Activated T-helper 1 cell treated with anti-CD3 and anti-CD28 coated beads, Interleukin-12 subunit alpha, Interleukin-12 subunit beta, Interleukin-2, Interleukin-4 antibody, amounts not matched to agents 30 ng/mL and 10 ng/mL and 1 ng/mL, durations not matched to agents 14 hours and 24 hours and 36 hours (primary cell): ENCODE results near the gene ARHGAP44. TPM values are rescaled to one million over a fixed set of nuclear protein-coding genes. Genes with fewer than 3 reads are reported as not detected.

ENCODE experiments used
- DNase-seq: peaks from one replicate; pipeline ENCODE4 v3.0.0; 2021; ENCODE audit warnings: low spot score
- H3K27ac Mint-ChIP-seq: one replicate; pipeline ENCODE4 v1.8.0; 2021; ENCODE audit warnings: mild to moderate bottlenecking, mixed read lengths
- H3K27me3 Mint-ChIP-seq: one replicate; pipeline ENCODE4 v1.8.0; 2022; ENCODE audit warnings: mild to moderate bottlenecking, moderate library complexity, mixed read lengths; ENCODE audit not compliant: insufficient read depth
- H3K36me3 Mint-ChIP-seq: one replicate; pipeline ENCODE4 v1.8.0; 2021; ENCODE audit warnings: low read depth, mixed read lengths
- H3K4me1 Mint-ChIP-seq: one replicate; pipeline ENCODE4 v1.8.0; 2021; ENCODE audit warnings: low read depth, mixed read lengths
- H3K4me3 Mint-ChIP-seq: one replicate; pipeline ENCODE4 v1.8.0; 2021; ENCODE audit warnings: mild to moderate bottlenecking, moderate library complexity, mixed read lengths
- H3K9me3 Mint-ChIP-seq: one replicate; pipeline ENCODE4 v1.8.0; 2021; ENCODE audit warnings: mixed read lengths
- intact Hi-C: fragments of 100-400 bp; cut with micrococcal nuclease; formaldehyde crosslinking; loops from one replicate; pipeline ENCODE4 v1.15.1; 2024
- total RNA-seq: library from RNA; stranded (reverse); gene quantifications from 2 replicates; pipeline ENCODE4 v1.2.3, GENCODE V29; 2022

Gene ARHGAP44
- total RNA-seq, 1 donor from 2014 or later: not detected

GRCh38 chr17:12922120-12922519, 132.8 kb downstream of the ARHGAP44 start:
- Mint-ChIP-seq H3K36me3 (no peaks in the 10 kb centered on the region), H3K27me3 (no peaks in the 10 kb centered on the region), H3K4me3 (no peak overlapping the region), H3K27ac (no peak overlapping the region), H3K4me1 (no peaks in the 10 kb centered on the region), H3K9me3 (no peaks in the 10 kb centered on the region)
- intact Hi-C loops: no loop called here
- DNase-seq: no peak

- H3K9me3 Mint-ChIP-seq: no peaks in the 10 kb centered on the region
- intact Hi-C loops: no loop called here
- H3K36me3 Mint-ChIP-seq: no peaks in the 10 kb centered on the region
- H3K27ac Mint-ChIP-seq: no peak overlapping the region
- no peaks in the 10 kb centered on the region for H3K4me1 Mint-ChIP-seq
- DNase-seq: no peak
- no peak overlapping the region for H3K4me3 Mint-ChIP-seq
- no peaks in the 10 kb centered on the region for H3K27me3 Mint-ChIP-seq
These were observed 135.3 kb downstream of the ARHGAP44 start for GRCh38 chr17:12924614-12925013.

GRCh38 chr17:12927001-12927400, 137.7 kb downstream of the ARHGAP44 start:
- no peak overlapping the region for H3K27ac Mint-ChIP-seq
- no peak for DNase-seq
- no peaks in the 10 kb centered on the region for H3K36me3 Mint-ChIP-seq
- H3K4me3 Mint-ChIP-seq: no peak overlapping the region
- no peaks in the 10 kb centered on the region for H3K9me3 Mint-ChIP-seq
- H3K4me1 Mint-ChIP-seq: no peaks in the 10 kb centered on the region
- no peaks in the 10 kb centered on the region for H3K27me3 Mint-ChIP-seq
- intact Hi-C loops: no loop called here

- no peak overlapping the region for H3K4me3 Mint-ChIP-seq
- intact Hi-C loops: no loop called here
- H3K27me3 Mint-ChIP-seq: no peaks in the 10 kb centered on the region
- H3K36me3 Mint-ChIP-seq: no peaks in the 10 kb centered on the region
- no peaks in the 10 kb centered on the region for H3K9me3 Mint-ChIP-seq
- H3K4me1 Mint-ChIP-seq: no peaks in the 10 kb centered on the region
- DNase-seq: no peak
- no peak overlapping the region for H3K27ac Mint-ChIP-seq
These were observed 138.5 kb downstream of the ARHGAP44 start for GRCh38 chr17:12927541-12928425.

GRCh38 chr17:12928736-12929135, 139.4 kb downstream of the ARHGAP44 start:
- Mint-ChIP-seq H3K9me3 (peaks cover 4% of the 10 kb centered on the region), H3K4me1 (no peaks in the 10 kb centered on the region), H3K27me3 (no peaks in the 10 kb centered on the region), H3K36me3 (no peaks in the 10 kb centered on the region), H3K4me3 (no peak overlapping the region), H3K27ac (no peak overlapping the region)
- no peak for DNase-seq
- intact Hi-C loops: no loop called here

- Mint-ChIP-seq H3K4me3 (no peak overlapping the region), H3K9me3 (peaks cover 8% of the 10 kb centered on the region), H3K36me3 (no peaks in the 10 kb centered on the region), H3K4me1 (no peaks in the 10 kb centered on the region), H3K27me3 (no peaks in the 10 kb centered on the region), H3K27ac (no peak overlapping the region)
- intact Hi-C loops: no loop called here
- DNase-seq: no peak
These were observed 147.2 kb downstream of the ARHGAP44 start for GRCh38 chr17:12936501-12936900.

- no peak for DNase-seq
- H3K4me1 Mint-ChIP-seq: no peaks in the 10 kb centered on the region
- no peaks in the 10 kb centered on the region for H3K27me3 Mint-ChIP-seq
- no peak overlapping the region for H3K27ac Mint-ChIP-seq
- peaks cover 5% of the 10 kb centered on the region for H3K9me3 Mint-ChIP-seq
- H3K36me3 Mint-ChIP-seq: no peaks in the 10 kb centered on the region
- intact Hi-C loops: no loop called here
- H3K4me3 Mint-ChIP-seq: no peak overlapping the region
These were observed 151.4 kb downstream of the ARHGAP44 start for GRCh38 chr17:12940699-12941098.

- intact Hi-C loops: no loop called here
- no peak for DNase-seq
- Mint-ChIP-seq H3K27me3 (no peaks in the 10 kb centered on the region), H3K27ac (no peak overlapping the region), H3K36me3 (no peaks in the 10 kb centered on the region), H3K4me3 (no peak overlapping the region), H3K9me3 (no peaks in the 10 kb centered on the region), H3K4me1 (no peaks in the 10 kb centered on the region)
These were observed 157.7 kb downstream of the ARHGAP44 start for GRCh38 chr17:12947047-12947446.

GRCh38 chr17:12952012-12952411, 162.7 kb downstream of the ARHGAP44 start:
- Mint-ChIP-seq H3K9me3 (no peaks in the 10 kb centered on the region), H3K27me3 (no peaks in the 10 kb centered on the region), H3K36me3 (no peaks in the 10 kb centered on the region), H3K4me1 (no peaks in the 10 kb centered on the region), H3K27ac (no peak overlapping the region), H3K4me3 (no peak overlapping the region)
- intact Hi-C loops: no loop called here
- DNase-seq: no peak

- no peak overlapping the region for H3K4me3 Mint-ChIP-seq
- DNase-seq: no peak
- H3K9me3 Mint-ChIP-seq: no peaks in the 10 kb centered on the region
- H3K27me3 Mint-ChIP-seq: no peaks in the 10 kb centered on the region
- no peaks in the 10 kb centered on the region for H3K36me3 Mint-ChIP-seq
- no peaks in the 10 kb centered on the region for H3K4me1 Mint-ChIP-seq
- intact Hi-C loops: no loop called here
- no peak overlapping the region for H3K27ac Mint-ChIP-seq
These were observed 163.9 kb downstream of the ARHGAP44 start for GRCh38 chr17:12953156-12953555.

- intact Hi-C loops: no loop called here
- no peaks in the 10 kb centered on the region for H3K4me1 Mint-ChIP-seq
These were observed 166.2 kb downstream of the ARHGAP44 start for GRCh38 chr17:12955521-12955920.

GRCh38 chr17:12958786-12959185, 169.5 kb downstream of the ARHGAP44 start:
- intact Hi-C loops: no loop called here
- Mint-ChIP-seq H3K4me3 (no peak overlapping the region), H3K4me1 (no peaks in the 10 kb centered on the region)

More at GRCh38 chr17:12955521-12955920, 166.2 kb downstream of the ARHGAP44 start:
- Mint-ChIP-seq H3K36me3 (no peaks in the 10 kb centered on the region), H3K27me3 (no peaks in the 10 kb centered on the region), H3K4me3 (no peak overlapping the region), H3K27ac (no peak overlapping the region), H3K9me3 (no peaks in the 10 kb centered on the region)
- no peak for DNase-seq

GRCh38 chr17:12959441-12959840, 170.1 kb downstream of the ARHGAP44 start:
- H3K4me3 Mint-ChIP-seq: no peak overlapping the region
- no peaks in the 10 kb centered on the region for H3K27me3 Mint-ChIP-seq
- intact Hi-C loops: no loop called here
- DNase-seq: no peak
- H3K4me1 Mint-ChIP-seq: no peaks in the 10 kb centered on the region
- no peaks in the 10 kb centered on the region for H3K36me3 Mint-ChIP-seq
- H3K9me3 Mint-ChIP-seq: no peaks in the 10 kb centered on the region
- H3K27ac Mint-ChIP-seq: no peak overlapping the region

More at GRCh38 chr17:12958786-12959185, 169.5 kb downstream of the ARHGAP44 start:
- Mint-ChIP-seq H3K27me3 (no peaks in the 10 kb centered on the region), H3K36me3 (no peaks in the 10 kb centered on the region), H3K27ac (no peak overlapping the region), H3K9me3 (no peaks in the 10 kb centered on the region)
- DNase-seq: no peak
